ENCODE measurements around the gene RPS6KA2.
"Not testable (repeated sequence)": the region's sequence is repeated elsewhere in the genome, so short reads cannot be mapped to it uniquely, and the experiment has no call there.

RPS6KA2 gene

DNA sequence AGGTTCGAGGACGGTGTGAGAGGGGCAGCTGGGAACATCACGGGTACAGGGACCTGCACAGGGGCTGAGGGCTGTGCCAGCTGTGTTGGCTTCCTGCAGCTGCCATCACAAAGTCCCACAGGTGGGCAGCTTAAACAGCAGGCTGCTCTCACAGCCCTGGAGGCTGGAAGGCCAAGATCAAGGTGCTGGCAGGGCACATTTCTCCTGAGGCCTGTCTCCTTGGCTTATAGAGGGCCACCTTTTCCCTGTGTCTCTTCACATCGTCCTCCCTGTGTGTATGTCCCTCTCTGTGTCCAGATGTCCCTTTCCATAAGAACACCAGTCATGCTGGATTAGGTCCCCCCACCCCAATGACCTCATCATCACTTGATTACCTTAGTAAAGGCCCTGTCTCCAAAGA, 229.2 kb downstream of the RPS6KA2 start:
- DNase-seq (ENCODE audit: low read depth), result no peak

DNA sequence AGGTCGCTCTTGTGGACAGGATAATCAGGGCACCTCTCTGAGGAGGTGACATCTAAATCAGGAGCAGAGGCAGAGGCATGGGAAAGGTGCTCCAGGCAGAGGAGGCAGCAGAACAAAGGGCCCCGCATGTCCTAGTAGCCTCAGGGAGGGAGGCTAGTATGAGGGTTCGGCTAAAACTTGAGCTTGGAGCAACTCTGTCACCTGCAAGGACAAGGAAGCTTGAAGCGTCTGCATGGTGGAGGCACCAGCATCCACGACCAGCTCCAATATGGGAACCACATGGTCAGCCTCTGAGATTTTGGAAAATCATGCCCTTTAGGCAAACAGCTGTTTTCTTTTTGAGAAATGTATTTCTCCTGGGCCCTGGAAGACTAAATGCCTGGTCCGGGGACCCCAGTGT, 231.3 kb downstream of the RPS6KA2 start:
- no peak for DNase-seq (ENCODE audit: low read depth)

DNA sequence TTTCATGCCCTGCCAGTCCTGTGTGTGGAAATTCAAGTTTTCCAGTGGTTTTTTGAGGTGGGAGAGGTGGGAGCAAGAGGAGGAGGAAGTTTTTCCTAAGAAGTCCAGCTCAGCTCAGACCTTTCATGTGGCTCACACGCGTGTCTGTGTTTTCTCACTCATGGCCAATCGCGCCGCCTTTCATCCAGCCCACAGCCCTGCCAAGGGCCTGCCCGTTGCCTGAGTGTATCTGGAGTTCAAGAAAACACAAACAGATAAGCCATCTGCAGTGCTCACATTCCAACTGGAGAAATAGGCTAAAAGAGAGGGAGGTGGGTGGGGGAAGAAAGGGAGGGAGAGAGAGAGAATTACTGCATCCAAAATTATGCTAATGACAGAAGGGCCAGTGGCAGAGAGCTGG, 231.7 kb downstream of the RPS6KA2 start:
- no peak for DNase-seq (ENCODE audit: low read depth)

GRCh38 chr6:166394036-166394892, 232.8 kb downstream of the RPS6KA2 start:
- DNase-seq (ENCODE audit: low read depth), result no peak

DNA sequence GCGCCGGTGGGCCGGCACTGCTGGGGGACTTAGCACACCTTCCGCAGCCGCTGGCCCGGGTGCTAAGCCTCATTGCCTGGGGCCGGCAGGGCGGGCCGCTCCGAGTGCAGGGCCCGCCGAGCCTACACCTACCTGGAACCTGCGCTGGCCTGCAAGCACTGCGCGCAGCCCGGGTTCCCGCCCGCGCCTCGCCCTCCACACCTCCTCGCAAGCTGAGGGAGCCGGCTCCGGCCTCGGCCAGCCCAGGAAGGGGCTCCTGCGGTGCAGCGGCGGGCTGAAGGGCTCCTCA, 233.6 kb downstream of the RPS6KA2 start:
- no peak for DNase-seq (ENCODE audit: low read depth)

DNA sequence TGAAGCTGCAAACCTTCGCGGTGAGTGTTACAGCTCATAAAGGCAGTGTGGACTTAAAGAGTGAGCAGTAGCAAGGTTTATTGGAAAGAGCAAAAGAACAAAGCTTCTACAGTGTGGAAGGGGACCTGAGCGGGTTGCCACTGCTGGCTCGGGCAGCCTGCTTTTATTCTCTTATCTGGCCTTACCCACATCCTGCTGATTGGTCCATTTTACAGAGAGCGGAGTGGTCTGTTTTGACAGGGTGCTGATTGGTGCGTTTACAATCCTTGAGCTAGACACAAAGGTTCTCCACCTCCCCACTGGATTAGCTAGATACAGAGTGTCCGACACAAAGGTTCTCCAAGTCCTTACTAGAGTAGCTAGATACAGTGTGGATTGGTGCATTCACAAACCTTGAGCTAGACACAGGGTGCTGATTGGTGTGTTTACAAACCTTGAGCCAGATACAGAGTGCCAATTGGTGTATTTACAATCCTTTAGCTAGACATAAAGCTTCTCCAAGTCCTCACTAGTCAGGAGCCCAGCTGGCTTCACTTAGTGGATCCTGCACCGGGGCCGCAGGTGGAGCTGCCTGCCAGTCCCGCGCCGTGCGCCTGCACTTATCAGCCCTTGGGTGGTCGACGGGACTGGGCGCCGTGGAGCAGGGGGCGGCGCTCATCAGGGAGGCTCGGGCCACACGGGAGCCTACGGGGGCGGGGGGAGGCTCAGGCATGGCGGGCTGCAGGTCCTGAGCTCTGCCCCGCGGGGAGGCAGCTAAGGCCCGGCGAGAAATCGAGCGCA, 234.1 kb downstream of the RPS6KA2 start:
- DNase-seq (ENCODE audit: low read depth), result not testable (repeated sequence)

DNA sequence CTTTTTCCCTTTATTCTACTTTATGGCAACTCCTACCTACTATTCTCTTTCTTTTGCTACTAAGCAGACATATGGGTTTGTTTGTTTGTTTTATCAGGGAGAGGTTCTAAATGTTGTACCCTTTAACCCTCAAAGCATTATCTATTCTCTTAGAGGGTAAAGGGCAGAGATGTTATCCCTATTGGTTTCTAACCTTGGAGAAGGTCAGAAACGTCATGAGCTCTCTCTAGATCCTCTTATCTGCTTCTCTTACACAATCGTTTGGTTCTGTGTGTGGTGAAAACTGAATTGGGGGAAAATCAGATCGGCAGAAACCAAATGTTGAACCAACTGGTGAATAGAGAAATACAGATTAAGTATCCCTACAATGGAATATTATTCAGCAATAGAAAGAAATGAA, 237.9 kb downstream of the RPS6KA2 start:
- no peak for DNase-seq (ENCODE audit: low read depth)

DNA sequence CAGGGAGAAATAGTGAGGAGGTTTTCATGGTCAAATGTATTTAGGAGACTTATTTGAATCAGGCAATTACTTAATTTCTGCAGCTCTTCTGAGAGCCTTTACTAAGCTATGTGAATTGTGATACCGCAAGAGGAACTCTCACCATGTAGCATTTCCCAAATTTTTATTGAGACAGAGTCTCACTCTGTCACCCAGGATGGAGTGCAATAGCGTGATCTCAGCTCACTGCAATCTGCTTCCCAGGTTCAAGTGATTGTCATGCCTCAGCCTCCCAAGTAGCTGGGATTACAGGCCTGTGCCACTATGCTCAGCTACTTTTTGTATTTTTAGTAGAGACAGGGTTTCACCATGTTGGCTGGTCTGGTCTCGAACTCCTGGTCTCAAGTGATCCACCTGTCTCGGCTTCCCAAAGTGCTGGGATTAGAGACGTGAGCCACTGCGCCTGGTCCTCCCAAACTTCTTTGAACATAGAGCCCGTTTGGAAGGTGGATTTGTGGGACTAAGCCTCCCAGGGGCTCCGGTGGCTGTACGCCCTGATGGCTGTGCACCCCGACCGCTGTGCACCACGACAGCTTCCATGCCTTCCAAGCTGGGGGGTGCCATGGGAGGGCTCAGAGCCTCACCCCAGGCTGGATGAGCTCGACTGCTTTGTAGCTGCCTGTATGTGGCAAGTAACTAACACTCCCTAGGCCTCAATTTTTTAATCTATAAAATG, 238.6 kb downstream of the RPS6KA2 start:
- no peak for DNase-seq (ENCODE audit: low read depth)

GRCh38 chr6:166387642-166388289, 239.3 kb downstream of the RPS6KA2 start:
- no peak for DNase-seq (ENCODE audit: low read depth)

- not testable (repeated sequence) for DNase-seq (ENCODE audit: low read depth)
Measured at GRCh38 chr6:166387098-166387497, 240.0 kb downstream of the RPS6KA2 start.

DNA sequence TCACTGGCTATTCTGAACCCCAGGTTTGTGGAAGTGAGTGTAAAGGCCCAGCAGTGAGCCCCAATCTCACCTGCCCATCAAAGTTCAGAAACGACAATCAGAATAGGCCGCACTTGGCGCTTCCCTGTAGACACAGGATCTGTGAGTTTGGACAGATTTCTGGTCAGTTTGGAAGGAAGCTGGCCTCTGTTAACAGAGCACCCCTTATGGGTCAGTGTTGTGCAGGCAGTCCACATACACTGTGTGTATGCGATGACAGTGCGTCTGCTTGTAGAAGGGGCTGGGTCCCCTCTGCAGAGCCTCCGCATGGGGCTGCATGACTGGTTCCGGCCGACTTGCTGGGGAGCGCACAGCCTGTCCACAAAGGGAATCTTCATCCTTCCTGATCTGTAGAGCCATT, 240.9 kb downstream of the RPS6KA2 start:
- no peak for DNase-seq (ENCODE audit: low read depth)

DNA sequence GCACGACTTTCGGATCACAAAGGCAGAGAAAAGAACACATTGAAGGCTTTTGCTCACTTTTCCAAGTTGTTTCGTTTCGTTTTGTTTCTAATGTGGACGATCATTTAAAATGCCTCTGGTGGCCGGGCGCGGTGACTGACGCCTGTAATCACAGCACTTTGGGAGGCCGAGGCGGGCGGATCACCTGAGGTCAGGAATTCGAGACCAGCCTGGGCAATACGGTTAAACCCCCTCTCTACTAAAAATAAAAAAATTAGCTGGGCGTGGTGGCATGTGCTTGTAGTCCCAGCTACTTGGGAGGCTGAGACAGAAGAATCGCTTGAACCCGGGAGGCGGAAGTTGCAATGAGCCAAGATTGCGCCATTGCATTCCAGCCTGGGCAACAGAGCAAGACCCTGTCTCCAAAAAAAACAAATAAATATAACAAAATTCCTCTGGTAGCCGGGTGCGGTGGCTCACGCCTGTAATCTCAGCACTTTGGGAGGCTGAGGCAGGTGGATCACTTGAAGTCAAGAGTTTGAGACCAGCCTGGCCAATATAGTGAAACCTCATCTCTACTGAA, 243.2 kb downstream of the RPS6KA2 start:
- DNase-seq (ENCODE audit: low read depth), result not testable (repeated sequence)

- peak; percentile 94 for DNase-seq (ENCODE audit: low read depth)
Measured at GRCh38 chr6:166382933-166383801, 243.9 kb downstream of the RPS6KA2 start, which contains the start of gene MPC1. Gene MPC1, minus strand, starts transcription at chr6:166382940. Its CDS starts 64 bp downstream, at chr6:166382876.

DNA sequence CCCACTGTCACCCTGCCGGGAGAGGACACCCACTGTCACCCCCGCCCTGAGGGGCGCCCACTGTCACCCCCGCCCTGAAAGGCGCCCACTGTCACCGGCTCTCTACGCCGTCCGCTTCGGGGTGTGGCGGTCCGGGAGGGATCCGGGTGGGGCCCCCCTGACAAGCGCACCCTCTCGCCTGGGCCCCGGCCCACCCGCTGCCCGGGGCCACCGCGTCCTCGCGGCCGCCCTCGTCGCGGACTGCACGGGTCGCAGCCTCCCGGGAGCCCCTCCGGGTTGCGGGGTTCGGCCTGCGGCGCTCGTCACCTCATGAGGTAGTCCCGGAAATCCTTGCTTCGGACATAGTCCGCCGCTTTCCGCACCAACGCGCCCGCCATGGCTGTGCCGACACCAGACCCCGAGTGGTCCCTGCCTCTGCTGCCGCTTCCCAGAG, 244.5 kb downstream of the RPS6KA2 start:
- no peak for DNase-seq (ENCODE audit: low read depth)

DNA sequence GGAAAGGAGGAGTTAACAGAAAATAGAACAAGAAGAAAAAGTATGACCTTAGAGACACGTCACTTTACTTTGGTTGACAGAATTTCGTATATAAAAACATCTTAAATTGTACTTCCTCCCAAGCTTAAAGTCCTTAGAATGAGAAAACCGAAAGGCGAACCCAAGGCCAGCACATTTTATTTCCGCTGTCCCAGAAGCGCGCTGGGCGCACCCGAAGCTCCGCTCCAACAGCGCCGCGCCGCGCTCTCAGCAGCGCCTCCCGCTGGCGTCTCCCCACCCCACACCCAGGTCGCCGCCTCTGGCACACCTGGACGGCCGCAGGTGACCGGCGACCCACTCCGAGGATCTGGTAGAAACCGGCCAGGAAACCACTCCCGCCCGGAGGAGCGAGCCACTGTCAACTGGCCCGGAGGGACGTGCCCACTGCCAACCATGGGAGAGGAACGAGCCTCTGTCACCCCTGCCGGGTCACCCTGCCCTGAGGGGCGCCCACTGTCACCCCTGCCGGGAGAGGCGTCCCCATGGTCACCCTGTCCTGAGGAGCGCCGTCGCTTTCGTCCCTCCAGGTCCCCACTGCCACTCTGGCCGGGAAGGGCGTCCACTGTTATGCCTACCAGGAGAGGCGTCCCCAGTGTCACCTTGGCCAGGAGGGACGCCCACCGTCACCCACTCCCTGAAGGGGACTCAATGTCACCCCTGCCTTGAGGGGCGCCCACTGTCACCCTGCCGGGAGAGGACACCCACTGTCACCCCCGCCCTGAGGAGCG, 245.1 kb downstream of the RPS6KA2 start:
- peak; percentile 43 for DNase-seq (ENCODE audit: low read depth)

- DNase-seq (ENCODE audit: low read depth), result no peak
Measured at GRCh38 chr6:166381381-166381732, 245.7 kb downstream of the RPS6KA2 start.

DNA sequence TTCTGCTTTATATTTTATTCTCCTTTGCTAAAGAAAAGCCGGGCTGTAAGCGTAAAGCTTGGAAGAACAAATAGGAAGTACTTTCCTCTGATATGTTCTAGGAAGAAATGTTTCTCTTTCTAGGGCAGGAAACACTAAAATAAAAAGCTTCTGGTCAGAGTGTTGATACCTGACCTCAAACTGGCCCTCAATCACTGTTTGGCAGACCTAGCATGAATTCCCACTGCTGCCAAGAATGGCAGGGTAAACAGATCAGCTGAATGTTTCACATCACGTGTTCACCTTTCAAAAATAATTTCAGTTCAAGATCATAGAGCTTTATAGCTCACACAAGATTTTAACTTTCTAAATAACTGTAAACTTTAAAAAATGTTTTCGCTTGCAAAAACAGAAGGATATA, 247.3 kb downstream of the RPS6KA2 start:
- DNase-seq (ENCODE audit: low read depth), result no peak

GRCh38 chr6:166379103-166379586, 247.9 kb downstream of the RPS6KA2 start:
- DNase-seq (ENCODE audit: low read depth), result no peak

GRCh38 chr6:166377721-166378120, 249.3 kb downstream of the RPS6KA2 start:
- DNase-seq (ENCODE audit: low read depth), result no peak

DNA sequence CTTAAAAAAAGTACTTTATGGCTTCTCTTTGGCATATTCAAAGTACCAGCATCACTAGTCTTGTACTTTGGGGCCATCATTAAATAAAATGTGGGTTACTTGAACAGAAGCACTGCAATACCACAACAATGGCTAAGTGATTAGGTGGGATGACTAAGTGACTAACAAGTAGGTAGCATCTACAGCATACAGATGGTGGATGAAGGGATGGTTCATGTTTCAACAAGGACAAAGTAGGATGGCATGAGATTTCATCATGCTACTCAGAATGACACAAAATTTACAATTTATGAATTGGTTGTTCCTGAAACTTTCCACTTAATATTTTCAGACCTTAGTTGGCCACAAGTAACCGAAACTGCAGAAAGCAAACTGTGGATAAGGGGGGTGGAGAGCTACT, 252.0 kb downstream of the RPS6KA2 start:
- DNase-seq (ENCODE audit: low read depth), result no peak
